ENCODE results near the gene RHBDL1. TPM values are rescaled to one million over a fixed set of nuclear protein-coding genes. Genes with fewer than 3 reads are reported as not detected.

The RHBDL1 gene
- total and polyA plus RNA-seq, 9 of the 15 experiments (the other 6 are each of a cell fraction or from before 2014, with no cell fraction given), result 0.03 to 5.6 (median 1.3) TPM; not detected in 1

DNA sequence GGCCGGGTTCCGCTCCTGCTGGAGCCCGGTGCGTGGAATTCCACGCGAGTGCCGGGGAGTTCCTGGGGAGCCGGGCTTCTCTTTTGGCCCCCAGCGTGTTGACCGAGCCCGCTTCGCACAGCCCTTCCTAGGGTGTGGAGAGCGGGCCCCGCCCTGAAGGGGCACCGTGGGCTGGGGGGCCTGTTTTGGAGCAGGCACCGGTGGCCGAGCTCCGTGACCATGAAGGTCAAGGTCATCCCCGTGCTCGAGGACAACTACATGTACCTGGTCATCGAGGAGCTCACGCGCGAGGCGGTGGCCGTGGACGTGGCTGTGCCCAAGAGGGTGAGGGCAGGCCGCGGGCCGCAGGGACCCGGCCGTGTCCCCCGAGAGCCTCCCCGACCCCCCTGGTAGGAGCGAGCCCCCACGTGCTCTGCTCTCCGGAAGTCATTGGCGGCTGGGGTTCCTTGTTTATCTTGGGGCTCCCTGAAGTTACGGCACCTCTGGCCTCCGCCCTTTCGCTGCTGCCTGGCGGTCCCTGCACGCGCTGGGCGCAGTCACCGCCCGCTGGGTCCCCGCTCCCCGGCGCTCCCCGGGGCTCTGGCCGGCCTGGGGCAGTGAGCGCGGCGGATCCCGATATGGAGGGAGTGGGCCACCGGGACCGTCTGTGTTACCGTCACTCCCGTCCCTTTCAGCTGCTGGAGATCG lies 52.0 kb downstream of the RHBDL1 start (continued):
- TF ChIP-seq, protein P1, sequence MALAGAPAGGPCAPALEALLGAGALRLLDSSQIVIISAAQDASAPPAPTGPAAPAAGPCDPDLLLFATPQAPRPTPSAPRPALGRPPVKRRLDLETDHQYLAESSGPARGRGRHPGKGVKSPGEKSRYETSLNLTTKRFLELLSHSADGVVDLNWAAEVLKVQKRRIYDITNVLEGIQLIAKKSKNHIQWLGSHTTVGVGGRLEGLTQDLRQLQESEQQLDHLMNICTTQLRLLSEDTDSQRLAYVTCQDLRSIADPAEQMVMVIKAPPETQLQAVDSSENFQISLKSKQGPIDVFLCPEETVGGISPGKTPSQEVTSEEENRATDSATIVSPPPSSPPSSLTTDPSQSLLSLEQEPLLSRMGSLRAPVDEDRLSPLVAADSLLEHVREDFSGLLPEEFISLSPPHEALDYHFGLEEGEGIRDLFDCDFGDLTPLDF (CRISPR knock-in tag; IDR thresholded peaks at IDR 0.05), result 0 out of 2 replicates have a peak, but pooled peaks have one; percentile 39
- TF ChIP-seq ARID1B (IDR thresholded peaks at IDR 0.05) (no peak), ETV6 (IDR thresholded peaks at IDR 0.05; ENCODE audit: borderline replicate concordance in 1 of 2, low read depth in 2 of 2, low read length in 1 of 2) (no peak), ETV6 (CRISPR knock-in tag; IDR thresholded peaks at IDR 0.05; ENCODE audit: borderline replicate concordance) (no peak), HNRNPUL1 (IDR thresholded peaks at IDR 0.05; ENCODE audit: low read length) (no peak), TEAD1 (CRISPR knock-in tag; IDR thresholded peaks at IDR 0.05) (0 out of 4 replicates have a peak, but pooled peaks of 1 of the 2 experiments have one; percentile 27), TARDBP (IDR thresholded peaks at IDR 0.05) (0 out of 2 replicates have a peak, but pooled peaks have one; percentile 43), FOXK2 (conservative IDR thresholded peaks at IDR 0.05 in 1 of 2, IDR thresholded peaks at IDR 0.05 in 1 of 2; ENCODE audit: low read depth in 2 of 2) (peak; percentile 65 to 69), NFIC (IDR thresholded peaks at IDR 0.05) (peak; percentile 42; the same call in 1 of the 2 replicates), ZNF445 (CRISPR knock-in tag; IDR thresholded peaks at IDR 0.05; ENCODE audit: low read depth) (no peak), TRIM24 (IDR thresholded peaks at IDR 0.05) (no peak), KAT8 (IDR thresholded peaks at IDR 0.05; ENCODE audit: low read depth) (no peak), ADNP (tag; IDR thresholded peaks at IDR 0.05) (no peak), ZNF766 (CRISPR knock-in tag; conservative IDR thresholded peaks at IDR 0.05) (no peak), NCOR1 (IDR thresholded peaks at IDR 0.05) (no peak), GATAD2A (IDR thresholded peaks at IDR 0.05) (0 out of 2 replicates have a peak, but pooled peaks have one; percentile 16), SMAD4 (CRISPR knock-in tag; conservative IDR thresholded peaks at IDR 0.05) (peak; percentile 46; the same call in 1 of the 2 replicates), KLF16 (IDR thresholded peaks at IDR 0.05) (no peak)
- TF ChIP-seq, protein P2, sequence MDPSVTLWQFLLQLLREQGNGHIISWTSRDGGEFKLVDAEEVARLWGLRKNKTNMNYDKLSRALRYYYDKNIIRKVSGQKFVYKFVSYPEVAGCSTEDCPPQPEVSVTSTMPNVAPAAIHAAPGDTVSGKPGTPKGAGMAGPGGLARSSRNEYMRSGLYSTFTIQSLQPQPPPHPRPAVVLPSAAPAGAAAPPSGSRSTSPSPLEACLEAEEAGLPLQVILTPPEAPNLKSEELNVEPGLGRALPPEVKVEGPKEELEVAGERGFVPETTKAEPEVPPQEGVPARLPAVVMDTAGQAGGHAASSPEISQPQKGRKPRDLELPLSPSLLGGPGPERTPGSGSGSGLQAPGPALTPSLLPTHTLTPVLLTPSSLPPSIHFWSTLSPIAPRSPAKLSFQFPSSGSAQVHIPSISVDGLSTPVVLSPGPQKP (CRISPR knock-in tag; IDR thresholded peaks at IDR 0.05), result no peak
- TF ChIP-seq, protein P3, sequence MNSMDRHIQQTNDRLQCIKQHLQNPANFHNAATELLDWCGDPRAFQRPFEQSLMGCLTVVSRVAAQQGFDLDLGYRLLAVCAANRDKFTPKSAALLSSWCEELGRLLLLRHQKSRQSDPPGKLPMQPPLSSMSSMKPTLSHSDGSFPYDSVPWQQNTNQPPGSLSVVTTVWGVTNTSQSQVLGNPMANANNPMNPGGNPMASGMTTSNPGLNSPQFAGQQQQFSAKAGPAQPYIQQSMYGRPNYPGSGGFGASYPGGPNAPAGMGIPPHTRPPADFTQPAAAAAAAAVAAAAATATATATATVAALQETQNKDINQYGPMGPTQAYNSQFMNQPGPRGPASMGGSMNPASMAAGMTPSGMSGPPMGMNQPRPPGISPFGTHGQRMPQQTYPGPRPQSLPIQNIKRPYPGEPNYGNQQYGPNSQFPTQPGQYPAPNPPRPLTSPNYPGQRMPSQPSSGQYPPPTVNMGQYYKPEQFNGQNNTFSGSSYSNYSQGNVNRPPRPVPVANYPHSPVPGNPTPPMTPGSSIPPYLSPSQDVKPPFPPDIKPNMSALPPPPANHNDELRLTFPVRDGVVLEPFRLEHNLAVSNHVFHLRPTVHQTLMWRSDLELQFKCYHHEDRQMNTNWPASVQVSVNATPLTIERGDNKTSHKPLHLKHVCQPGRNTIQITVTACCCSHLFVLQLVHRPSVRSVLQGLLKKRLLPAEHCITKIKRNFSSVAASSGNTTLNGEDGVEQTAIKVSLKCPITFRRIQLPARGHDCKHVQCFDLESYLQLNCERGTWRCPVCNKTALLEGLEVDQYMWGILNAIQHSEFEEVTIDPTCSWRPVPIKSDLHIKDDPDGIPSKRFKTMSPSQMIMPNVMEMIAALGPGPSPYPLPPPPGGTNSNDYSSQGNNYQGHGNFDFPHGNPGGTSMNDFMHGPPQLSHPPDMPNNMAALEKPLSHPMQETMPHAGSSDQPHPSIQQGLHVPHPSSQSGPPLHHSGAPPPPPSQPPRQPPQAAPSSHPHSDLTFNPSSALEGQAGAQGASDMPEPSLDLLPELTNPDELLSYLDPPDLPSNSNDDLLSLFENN (IDR thresholded peaks at IDR 0.05; ENCODE audit: low read depth in 2 of 2, low read length in 2 of 2), result no peak
- TF ChIP-seq, protein P4, sequence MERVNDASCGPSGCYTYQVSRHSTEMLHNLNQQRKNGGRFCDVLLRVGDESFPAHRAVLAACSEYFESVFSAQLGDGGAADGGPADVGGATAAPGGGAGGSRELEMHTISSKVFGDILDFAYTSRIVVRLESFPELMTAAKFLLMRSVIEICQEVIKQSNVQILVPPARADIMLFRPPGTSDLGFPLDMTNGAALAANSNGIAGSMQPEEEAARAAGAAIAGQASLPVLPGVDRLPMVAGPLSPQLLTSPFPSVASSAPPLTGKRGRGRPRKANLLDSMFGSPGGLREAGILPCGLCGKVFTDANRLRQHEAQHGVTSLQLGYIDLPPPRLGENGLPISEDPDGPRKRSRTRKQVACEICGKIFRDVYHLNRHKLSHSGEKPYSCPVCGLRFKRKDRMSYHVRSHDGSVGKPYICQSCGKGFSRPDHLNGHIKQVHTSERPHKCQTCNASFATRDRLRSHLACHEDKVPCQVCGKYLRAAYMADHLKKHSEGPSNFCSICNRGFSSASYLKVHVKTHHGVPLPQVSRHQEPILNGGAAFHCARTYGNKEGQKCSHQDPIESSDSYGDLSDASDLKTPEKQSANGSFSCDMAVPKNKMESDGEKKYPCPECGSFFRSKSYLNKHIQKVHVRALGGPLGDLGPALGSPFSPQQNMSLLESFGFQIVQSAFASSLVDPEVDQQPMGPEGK (CRISPR knock-in tag; IDR thresholded peaks at IDR 0.05; ENCODE audit: borderline replicate concordance), result no peak

All from K562 (cell line).